ENCODE data around the gene PKP2.

DNA sequence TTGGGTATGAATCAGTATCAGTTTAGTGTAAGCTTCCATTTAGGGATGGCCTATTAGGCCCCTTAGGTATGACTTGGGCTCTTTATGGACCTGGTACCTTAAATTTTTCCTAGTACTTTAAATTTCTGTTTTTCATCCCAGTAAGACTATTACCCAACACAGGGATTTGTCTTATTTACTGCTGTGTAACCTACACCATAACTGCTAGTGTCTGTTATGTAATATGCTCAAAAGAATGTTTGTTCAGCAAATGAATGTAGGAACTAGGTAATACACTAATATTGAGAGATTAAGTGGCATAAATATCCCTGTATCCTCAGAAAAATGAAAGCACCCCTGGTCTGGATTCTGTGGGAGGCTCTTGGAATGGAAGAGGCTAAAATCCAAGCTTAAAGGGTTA is 77.2 kb downstream of the PKP2 start:
- TF ChIP-seq, protein P1, sequence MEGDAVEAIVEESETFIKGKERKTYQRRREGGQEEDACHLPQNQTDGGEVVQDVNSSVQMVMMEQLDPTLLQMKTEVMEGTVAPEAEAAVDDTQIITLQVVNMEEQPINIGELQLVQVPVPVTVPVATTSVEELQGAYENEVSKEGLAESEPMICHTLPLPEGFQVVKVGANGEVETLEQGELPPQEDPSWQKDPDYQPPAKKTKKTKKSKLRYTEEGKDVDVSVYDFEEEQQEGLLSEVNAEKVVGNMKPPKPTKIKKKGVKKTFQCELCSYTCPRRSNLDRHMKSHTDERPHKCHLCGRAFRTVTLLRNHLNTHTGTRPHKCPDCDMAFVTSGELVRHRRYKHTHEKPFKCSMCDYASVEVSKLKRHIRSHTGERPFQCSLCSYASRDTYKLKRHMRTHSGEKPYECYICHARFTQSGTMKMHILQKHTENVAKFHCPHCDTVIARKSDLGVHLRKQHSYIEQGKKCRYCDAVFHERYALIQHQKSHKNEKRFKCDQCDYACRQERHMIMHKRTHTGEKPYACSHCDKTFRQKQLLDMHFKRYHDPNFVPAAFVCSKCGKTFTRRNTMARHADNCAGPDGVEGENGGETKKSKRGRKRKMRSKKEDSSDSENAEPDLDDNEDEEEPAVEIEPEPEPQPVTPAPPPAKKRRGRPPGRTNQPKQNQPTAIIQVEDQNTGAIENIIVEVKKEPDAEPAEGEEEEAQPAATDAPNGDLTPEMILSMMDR (IDR thresholded peaks at IDR 0.05) = no peak
- TF ChIP-seq POLR2A (IDR thresholded peaks at IDR 0.05) = no peak
